ENCODE results near the gene DMRTB1.
A peak's percentile ranks its signal among the peaks of the same experiment; 100 is the strongest.

DMRTB1 gene

GRCh38 chr1:53465023-53465957 lies 6.1 kb downstream of the DMRTB1 start:
- no peak for DNase-seq

DNA sequence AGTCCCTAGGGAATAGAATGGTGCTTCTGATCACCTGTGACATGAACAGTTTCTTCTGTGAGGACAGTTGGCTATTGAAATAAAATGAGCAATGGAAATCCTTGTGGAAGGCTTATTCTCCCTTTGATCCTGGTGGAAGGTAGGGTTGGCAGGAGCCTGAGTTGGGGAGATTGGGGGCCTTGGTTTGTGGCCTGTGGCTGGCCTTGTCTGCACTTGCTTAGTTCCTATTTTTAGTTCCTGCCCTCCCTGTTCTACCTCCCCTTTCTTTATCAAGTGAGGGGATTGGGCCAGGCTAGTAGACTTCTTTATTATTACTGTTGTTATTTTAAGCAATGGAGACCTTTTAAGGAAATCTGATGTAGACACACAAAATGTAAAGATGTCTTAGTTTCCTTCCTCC lies 8.2 kb downstream of the DMRTB1 start:
- DNase-seq = no peak

GRCh38 chr1:53468374-53468773 lies 9.2 kb downstream of the DMRTB1 start:
- no peak for DNase-seq

- DNase-seq = no peak
These were observed 10.2 kb downstream of the DMRTB1 start for GRCh38 chr1:53469373-53469772.

DNA sequence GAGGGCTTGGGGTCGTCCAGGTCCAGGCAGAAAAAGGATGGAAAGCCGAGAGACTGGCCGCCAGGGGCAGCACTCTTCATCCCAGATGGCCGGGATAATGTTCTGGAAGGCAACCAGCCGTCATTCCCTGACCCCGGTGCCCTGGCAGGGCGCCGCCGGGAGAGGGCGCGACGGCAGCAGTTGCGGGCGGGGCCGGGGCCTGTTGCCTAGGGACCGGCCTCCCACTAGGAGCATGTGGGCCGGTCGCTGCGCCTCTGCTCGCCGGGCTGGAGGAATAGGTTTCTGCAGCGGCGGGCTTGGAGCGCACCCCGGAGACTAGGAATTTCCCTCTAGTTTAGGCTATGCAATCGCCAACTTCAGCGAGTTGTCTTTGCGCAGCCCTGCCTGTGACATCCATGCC lies 11.0 kb downstream of the DMRTB1 start:
- DNase-seq = no peak

DNA sequence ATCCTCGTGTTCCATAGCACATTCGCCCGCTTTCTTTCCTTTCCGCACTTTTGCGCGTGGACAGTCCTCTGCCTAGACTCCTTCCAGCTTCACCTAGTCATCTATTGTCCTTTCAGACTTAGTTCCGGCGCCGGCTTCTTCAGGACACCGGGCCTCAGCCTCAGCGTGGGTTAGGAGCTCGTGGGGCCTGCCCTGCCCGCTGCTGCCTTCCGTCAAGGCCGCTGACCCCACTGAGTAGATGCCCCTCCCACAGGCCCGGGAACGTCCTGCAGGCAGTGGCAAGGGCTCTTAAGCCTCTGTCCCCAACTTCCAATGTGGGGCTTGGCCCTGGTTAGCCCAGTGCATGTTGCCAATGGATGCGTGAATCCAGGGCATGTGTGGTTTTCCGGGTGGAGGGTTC lies 11.4 kb downstream of the DMRTB1 start:
- no peak for DNase-seq

DNA sequence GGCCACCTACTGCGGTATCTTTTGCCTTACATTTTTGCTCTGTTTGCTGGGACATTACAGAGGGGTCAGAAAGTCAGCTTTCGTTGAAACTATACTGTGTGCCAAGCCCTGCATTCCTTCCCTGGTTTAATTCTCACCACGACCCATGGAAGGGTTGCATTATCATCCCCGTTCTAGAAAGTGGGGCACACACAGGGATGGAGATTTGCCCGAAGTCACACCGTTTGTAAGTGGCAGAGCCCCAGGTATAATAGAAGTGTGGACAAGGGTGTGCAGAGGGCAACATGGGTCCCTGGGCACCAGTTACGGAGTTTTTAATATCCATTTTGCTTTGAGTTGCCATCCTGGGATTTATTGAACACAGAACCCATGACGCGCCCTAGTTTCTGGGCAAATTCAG lies 11.8 kb downstream of the DMRTB1 start:
- no peak for DNase-seq

- DNase-seq = no peak
These were observed 14.3 kb downstream of the DMRTB1 start for GRCh38 chr1:53473463-53473862.

DNA sequence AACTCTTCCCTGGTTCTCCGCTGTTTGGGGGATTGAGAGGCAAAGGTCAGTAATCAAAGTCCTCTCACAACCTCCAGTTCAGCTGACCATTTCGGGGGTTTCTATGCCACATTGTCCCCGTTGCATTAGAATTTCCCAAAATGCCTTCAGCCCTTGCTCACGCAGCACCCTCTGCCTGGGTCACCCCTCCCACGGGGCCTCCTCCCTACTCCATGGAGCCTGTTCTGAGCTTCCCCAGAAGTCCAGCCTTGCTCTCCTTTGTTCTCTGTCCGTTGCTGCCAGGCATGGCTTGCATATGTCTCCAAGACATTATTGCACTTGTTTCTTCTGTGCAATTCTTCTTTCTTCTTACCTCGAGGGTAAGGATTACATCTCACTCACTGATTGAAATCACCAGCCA lies 16.5 kb downstream of the DMRTB1 start:
- no peak for DNase-seq

- no peak for DNase-seq
These were observed 17.4 kb downstream of the DMRTB1 start for GRCh38 chr1:53476579-53476978.

DNA sequence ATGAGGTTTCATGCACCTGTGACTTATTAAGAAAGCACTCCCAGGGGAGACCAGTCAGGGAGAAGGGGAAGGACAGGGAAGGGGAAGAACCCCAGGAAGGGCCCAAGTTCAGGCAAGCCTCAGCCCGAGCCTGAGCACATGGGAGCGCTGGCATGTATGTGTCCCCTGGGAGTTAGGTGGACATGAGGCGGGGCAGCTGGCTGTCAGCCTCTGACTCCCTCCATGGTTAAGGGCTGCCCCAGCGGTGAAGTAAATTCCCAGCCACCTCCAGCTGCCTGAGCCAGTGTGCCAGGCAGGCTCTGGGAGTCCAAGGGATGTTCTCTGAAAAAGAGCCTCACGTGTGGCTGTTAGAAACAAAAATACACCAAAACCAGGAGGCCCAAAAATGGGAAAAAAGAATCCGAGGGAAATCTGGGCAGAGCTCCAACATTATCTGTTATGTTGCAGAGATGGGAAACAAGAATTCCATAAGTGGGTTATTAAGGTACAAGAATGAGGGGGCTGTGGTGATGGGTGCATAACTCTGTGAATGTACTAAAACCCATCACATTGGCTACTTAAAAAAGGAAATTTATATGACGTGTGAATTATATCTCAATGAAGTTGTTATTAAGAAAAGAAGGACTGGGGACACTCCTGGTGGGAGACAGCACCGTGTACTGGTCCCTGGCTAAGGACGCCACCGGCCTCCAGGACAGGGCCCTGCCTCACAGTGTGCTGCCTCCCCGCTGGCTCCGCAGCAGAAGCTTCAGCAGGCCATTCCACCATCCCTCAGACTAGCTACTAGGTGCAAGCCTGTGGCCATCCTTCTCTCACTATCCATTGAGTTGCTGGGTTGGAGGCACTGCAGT lies 18.7 kb downstream of the DMRTB1 start:
- no peak for DNase-seq

- DNase-seq = no peak
These were observed 19.3 kb downstream of the DMRTB1 start for GRCh38 chr1:53478502-53478818.

DNA sequence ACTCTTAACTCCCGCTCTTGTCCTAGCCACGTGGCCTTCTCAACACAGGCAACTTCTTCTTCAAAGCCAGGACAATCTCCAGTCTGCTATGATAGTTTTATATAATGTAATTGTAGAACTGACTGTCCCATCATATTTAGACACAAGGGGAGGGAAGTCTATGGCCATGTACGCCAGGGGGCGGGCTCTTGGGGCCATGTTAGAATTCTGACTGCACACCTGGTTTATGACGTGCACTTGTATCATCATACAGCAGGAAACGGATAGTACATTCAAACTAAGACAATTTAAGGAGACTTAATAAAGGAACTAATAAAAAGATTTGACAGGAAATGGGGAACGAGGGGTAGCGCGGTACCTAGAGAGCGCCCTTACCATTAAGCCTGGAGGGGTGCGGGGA lies 21.5 kb downstream of the DMRTB1 start:
- no peak for DNase-seq

GRCh38 chr1:53481456-53481855 lies 22.3 kb downstream of the DMRTB1 start:
- no peak for DNase-seq

- DNase-seq = no peak
These were observed 23.4 kb downstream of the DMRTB1 start for GRCh38 chr1:53482441-53483153.

GRCh38 chr1:53483170-53483569 lies 24.0 kb downstream of the DMRTB1 start:
- DNase-seq = no peak

- DNase-seq = no peak
These were observed 24.5 kb downstream of the DMRTB1 start for GRCh38 chr1:53483656-53484055.

DNA sequence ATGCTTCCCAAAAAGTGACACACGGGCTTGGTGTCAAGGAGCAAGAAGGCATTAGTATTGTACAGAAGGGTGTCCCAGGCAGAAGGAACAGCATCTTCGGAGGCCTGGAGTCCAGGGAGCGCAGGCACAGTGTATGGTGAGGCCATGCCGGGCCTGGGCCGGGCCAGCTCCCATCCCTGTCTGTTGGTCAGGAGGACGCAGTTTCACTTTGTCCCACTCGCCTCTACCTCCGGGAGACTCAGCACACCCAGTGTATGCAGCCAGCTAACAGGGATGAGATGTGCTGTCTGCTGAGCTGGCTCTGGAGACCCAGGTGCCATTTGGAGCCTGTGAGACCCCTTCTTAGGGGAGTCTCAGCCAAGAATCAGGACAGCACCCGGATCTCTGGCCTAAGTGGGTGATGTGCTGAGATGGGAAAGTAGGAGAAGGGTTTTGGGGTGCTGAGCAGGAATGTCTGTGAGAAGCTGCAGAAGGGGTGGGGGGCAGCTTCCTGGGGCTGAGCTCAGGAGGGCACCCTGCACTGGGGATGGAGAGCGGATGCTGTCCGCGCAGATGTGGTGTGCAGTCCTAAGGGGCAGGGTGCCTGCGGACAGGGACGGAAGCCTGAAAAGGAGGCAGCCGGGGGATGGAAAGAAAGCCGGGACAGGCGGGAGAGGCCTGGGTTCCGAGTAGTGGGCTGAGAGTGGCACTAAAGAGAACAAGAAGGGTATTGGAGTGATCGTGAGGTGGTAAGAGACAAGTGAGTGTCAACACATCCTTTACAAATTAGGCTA lies 25.7 kb downstream of the DMRTB1 start:
- DNase-seq = no peak

- peak; percentile 50 to 67 for DNase-seq
These were observed 26.5 kb downstream of the DMRTB1 start for GRCh38 chr1:53485478-53486394.

GRCh38 chr1:53486395-53487026 lies 27.3 kb downstream of the DMRTB1 start:
- no peak for DNase-seq

DNA sequence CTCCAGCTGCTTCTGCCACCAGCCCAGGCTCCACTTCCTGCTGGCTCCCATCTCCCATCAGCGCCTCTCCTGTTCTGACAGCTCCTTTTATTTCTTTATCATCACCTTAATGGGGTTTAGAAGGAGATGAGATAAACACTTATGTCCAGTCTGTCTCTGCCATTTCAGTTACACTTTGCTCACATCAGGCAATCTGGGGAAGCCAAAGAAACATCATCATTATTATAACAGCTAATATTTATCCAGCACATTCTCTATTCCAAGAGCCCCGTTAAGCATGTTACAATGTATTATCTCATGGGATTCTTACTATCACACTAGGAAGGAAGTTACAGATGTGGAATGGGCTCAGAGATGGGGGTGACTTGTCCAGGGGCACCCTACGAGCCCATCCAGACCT lies 31.2 kb downstream of the DMRTB1 start:
- DNase-seq = no peak

All from NCI-H1930 (cell line).